HEK293 (cell line): Measurements from ENCODE around the gene GLT8D2.

Experiments
- KLF1 ChIP-seq: fragments of 450-650 bp; formaldehyde crosslinking; IDR thresholded peaks from 2 replicates; pipeline ENCODE4 v1.5.1; 2016; ENCODE audit warnings: missing biosample characterization, missing genetic modification characterization
- KLF16 ChIP-seq: fragments of 450-650 bp; formaldehyde crosslinking; IDR thresholded peaks from 2 replicates; pipeline ENCODE4 v1.5.1; 2017; ENCODE audit warnings: missing biosample characterization, missing genetic modification characterization
- MEIS1 ChIP-seq: sonication (generic); formaldehyde crosslinking; IDR thresholded peaks from 2 replicates; pipeline ENCODE4 v1.8.1; 2022; ENCODE audit warnings: missing genetic modification reagents, mild to moderate bottlenecking, borderline replicate concordance
- OVOL3 ChIP-seq: fragments of 450-650 bp; formaldehyde crosslinking; IDR thresholded peaks from 2 replicates; pipeline ENCODE4 v1.5.1; 2016; ENCODE audit warnings: missing biosample characterization, missing genetic modification characterization
- PATZ1 ChIP-seq: fragments of 450-650 bp; formaldehyde crosslinking; IDR thresholded peaks from 2 replicates; pipeline ENCODE4 v1.5.1; 2016; ENCODE audit warnings: missing biosample characterization, missing genetic modification characterization
- PRDM6 ChIP-seq: fragments of 450-650 bp; formaldehyde crosslinking; IDR thresholded peaks from 2 replicates; pipeline ENCODE4 v1.5.1; 2017; ENCODE audit warnings: missing biosample characterization, missing genetic modification characterization
- YY2 ChIP-seq: fragments of 450-650 bp; formaldehyde crosslinking; IDR thresholded peaks from 2 replicates; pipeline ENCODE4 v1.5.1; 2016; ENCODE audit warnings: missing biosample characterization, missing genetic modification characterization
- ZFP37 ChIP-seq: fragments of 450-650 bp; formaldehyde crosslinking; IDR thresholded peaks from 2 replicates; pipeline ENCODE4 v1.5.1; 2016; ENCODE audit warnings: missing biosample characterization, missing genetic modification characterization
- ZNF148 ChIP-seq: fragments of 450-650 bp; formaldehyde crosslinking; IDR thresholded peaks from 2 replicates; pipeline ENCODE4 v1.5.0; 2017; ENCODE audit warnings: missing biosample characterization, missing genetic modification characterization, borderline replicate concordance
- ZNF169 ChIP-seq: fragments of 450-650 bp; formaldehyde crosslinking; IDR thresholded peaks from 2 replicates; pipeline ENCODE4 v1.5.1; 2016; ENCODE audit warnings: missing biosample characterization, missing genetic modification characterization
- ZNF175 ChIP-seq: fragments of 450-650 bp; formaldehyde crosslinking; IDR thresholded peaks from 2 replicates; pipeline ENCODE4 v1.5.1; 2016; ENCODE audit warnings: missing biosample characterization, missing genetic modification characterization
- ZNF280C ChIP-seq: fragments of 450-650 bp; formaldehyde crosslinking; IDR thresholded peaks from 2 replicates; pipeline ENCODE4 v1.5.1; 2016; ENCODE audit warnings: missing biosample characterization, missing genetic modification characterization
- ZNF311 ChIP-seq: fragments of 450-650 bp; formaldehyde crosslinking; IDR thresholded peaks from 2 replicates; pipeline ENCODE4 v1.5.1; 2017; ENCODE audit warnings: missing biosample characterization, missing genetic modification characterization, borderline replicate concordance
- ZNF449 ChIP-seq: fragments of 450-650 bp; formaldehyde crosslinking; IDR thresholded peaks from 2 replicates; pipeline ENCODE4 v1.5.1; 2017; ENCODE audit warnings: missing biosample characterization, mild to moderate bottlenecking, missing genetic modification characterization, moderate library complexity
- ZNF48 ChIP-seq: fragments of 450-650 bp; formaldehyde crosslinking; IDR thresholded peaks from 2 replicates; pipeline ENCODE4 v1.5.1; 2016; ENCODE audit warnings: missing biosample characterization, missing genetic modification characterization
- ZNF488 ChIP-seq: fragments of 450-650 bp; formaldehyde crosslinking; IDR thresholded peaks from 2 replicates; pipeline ENCODE4 v1.5.1; 2016; ENCODE audit warnings: missing biosample characterization, missing genetic modification characterization
- ZNF560 ChIP-seq: fragments of 450-650 bp; formaldehyde crosslinking; IDR thresholded peaks from 2 replicates; pipeline ENCODE4 v1.5.1; 2017; ENCODE audit warnings: missing biosample characterization, missing genetic modification characterization, borderline replicate concordance
- ZNF580 ChIP-seq: fragments of 450-650 bp; formaldehyde crosslinking; IDR thresholded peaks from 2 replicates; pipeline ENCODE4 v1.5.1; 2016; ENCODE audit warnings: missing biosample characterization, missing genetic modification characterization
- ZNF639 ChIP-seq: fragments of 450-650 bp; formaldehyde crosslinking; IDR thresholded peaks from 2 replicates; pipeline ENCODE4 v1.5.1; 2016; ENCODE audit warnings: missing biosample characterization, missing genetic modification characterization
- ZNF776 ChIP-seq: fragments of 450-650 bp; formaldehyde crosslinking; IDR thresholded peaks from 2 replicates; pipeline ENCODE4 v1.5.0; 2017; ENCODE audit warnings: missing biosample characterization, missing genetic modification characterization, borderline replicate concordance
- ZSCAN18 ChIP-seq: fragments of 450-650 bp; formaldehyde crosslinking; IDR thresholded peaks from 2 replicates; pipeline ENCODE4 v1.5.1; 2016; ENCODE audit warnings: missing biosample characterization, missing genetic modification characterization

GLT8D2 gene

GRCh38 chr12:103965590-103966504, 84.1 kb downstream of the GLT8D2 start, which contains the start of gene TDG (continued):
- TF ChIP-seq ZNF776 (tag by site-specific recombination) (no peak), ZNF280C (tag by site-specific recombination) (no peak), ZSCAN18 (no peak), OVOL3 (0 out of 2 replicates have a peak, but pooled peaks have one; percentile 47), ZNF311 (tag by site-specific recombination) (no peak), ZNF580 (tag by site-specific recombination) (peak; percentile 84), ZNF48 (tag by site-specific recombination) (no peak), ZNF639 (tag by site-specific recombination) (peak; percentile 81; the same call in 1 of the 2 replicates), YY2 (peak; percentile 56; the same call in 1 of the 2 replicates), KLF1 (tag by site-specific recombination) (0 out of 2 replicates have a peak, but pooled peaks have one; percentile 41), ZNF560 (tag by site-specific recombination) (no peak), ZNF175 (no peak), ZNF449 (tag by site-specific recombination) (0 out of 2 replicates have a peak, but pooled peaks have one; percentile 20), ZNF488 (tag by site-specific recombination) (no peak), ZNF148 (tag by site-specific recombination) (no peak), PATZ1 (tag by site-specific recombination) (peak; percentile 99), PRDM6 (no peak), ZFP37 (tag by site-specific recombination) (peak; percentile 95), ZNF169 (tag by site-specific recombination) (no peak), MEIS1 (no peak), KLF16 (tag by site-specific recombination) (no peak; the same call in none of the 2 replicates)
